GM12874 (cell line): ENCODE data around the gene APBA2.

ENCODE experiments used
- TF ChIP-seq, protein P1 (sequence below): IDR thresholded peaks from 2 replicates; pipeline ENCODE4 v1.5.1; 2011; ENCODE audit warnings: low read depth, mild to moderate bottlenecking, control low read depth, low read length, moderate library complexity; ENCODE audit not compliant: insufficient read depth

APBA2 gene

DNA sequence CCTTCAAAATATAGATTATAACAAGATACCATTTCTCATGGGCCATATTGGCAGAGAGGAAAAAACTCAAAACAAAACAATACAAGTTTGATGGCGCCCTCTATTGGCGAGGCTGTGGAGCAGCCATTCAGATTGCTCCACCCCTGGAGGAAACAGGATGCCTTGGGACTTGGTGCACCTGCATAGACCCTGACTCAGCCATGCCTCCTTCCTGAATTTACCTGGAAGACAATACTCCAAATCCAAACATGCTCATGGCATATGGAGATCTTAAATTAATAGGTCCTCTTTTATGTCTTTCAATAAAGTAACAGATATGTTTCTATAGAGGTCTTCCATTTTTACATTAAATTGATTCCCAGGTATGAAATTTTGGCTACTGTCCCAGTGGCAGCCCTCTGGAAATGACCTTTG, 90.0 kb downstream of the APBA2 start:
- TF ChIP-seq, protein P1, sequence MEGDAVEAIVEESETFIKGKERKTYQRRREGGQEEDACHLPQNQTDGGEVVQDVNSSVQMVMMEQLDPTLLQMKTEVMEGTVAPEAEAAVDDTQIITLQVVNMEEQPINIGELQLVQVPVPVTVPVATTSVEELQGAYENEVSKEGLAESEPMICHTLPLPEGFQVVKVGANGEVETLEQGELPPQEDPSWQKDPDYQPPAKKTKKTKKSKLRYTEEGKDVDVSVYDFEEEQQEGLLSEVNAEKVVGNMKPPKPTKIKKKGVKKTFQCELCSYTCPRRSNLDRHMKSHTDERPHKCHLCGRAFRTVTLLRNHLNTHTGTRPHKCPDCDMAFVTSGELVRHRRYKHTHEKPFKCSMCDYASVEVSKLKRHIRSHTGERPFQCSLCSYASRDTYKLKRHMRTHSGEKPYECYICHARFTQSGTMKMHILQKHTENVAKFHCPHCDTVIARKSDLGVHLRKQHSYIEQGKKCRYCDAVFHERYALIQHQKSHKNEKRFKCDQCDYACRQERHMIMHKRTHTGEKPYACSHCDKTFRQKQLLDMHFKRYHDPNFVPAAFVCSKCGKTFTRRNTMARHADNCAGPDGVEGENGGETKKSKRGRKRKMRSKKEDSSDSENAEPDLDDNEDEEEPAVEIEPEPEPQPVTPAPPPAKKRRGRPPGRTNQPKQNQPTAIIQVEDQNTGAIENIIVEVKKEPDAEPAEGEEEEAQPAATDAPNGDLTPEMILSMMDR, result peak; percentile 76

- TF ChIP-seq, protein P1, result no peak
Measured at GRCh38 chr15:28977377-28978010, 91.7 kb downstream of the APBA2 start.

DNA sequence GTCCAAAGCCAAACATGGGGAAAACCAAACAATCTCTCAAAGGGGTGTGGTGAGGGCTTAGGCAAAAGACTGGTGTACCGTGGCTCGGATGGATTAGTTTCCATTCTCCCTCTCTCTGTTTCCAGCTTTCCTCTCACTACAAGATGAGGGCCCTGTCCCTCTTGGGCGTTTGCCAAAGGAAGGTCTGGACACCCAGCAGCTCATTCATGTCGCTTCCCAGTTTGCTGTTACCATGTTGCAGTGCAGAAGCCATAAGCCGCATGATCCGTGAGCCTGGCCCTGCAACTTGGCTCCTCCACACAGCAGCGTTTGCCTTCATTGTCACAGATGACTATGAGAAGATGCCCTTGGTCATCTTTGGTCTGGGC, 92.2 kb downstream of the APBA2 start:
- TF ChIP-seq, protein P1, result no peak

DNA sequence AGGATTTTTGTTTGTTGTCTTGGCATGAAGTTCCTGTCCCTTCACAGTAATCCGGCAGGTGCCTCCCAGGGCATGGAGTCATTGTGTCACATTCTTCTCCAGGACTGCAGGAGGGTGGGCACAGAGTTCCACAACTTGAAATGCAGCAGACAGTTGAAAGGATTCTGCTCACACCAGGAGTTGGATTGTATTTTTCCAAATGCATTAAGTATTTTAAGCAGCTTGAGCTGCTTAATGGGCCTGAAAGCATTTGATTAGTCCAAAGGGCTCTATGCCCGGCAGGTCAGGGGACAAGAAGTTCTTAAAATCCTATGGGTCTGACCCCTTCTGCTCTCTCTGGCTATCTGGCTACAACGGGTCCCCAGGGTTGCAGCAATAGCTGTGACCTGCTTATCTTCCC, 92.9 kb downstream of the APBA2 start:
- TF ChIP-seq, protein P1, result no peak

- TF ChIP-seq, protein P1, result no peak
Measured at GRCh38 chr15:28979208-28979841, 93.6 kb downstream of the APBA2 start.

GRCh38 chr15:28980709-28981350, 95.1 kb downstream of the APBA2 start:
- TF ChIP-seq, protein P1, result no peak

- TF ChIP-seq, protein P1, result no peak
Measured at GRCh38 chr15:28981351-28981720, 95.6 kb downstream of the APBA2 start.
